Fibroblast of lung (primary cell): ENCODE measurements around the gene TAP2.
"Not testable (repeated sequence)": the region's sequence is repeated elsewhere in the genome, so short reads cannot be mapped to it uniquely, and the experiment has no call there.

Experiments used
- EZH2 ChIP-seq: IDR thresholded peaks from 2 replicates; pipeline ENCODE4 v1.5.1; 2012; ENCODE audit warnings: low read length, control low read depth, mild to moderate bottlenecking; ENCODE audit errors: missing control alignments
- TF ChIP-seq, protein P1 (sequence below), 2 donors: IDR thresholded peaks in 1 of 2; conservative IDR thresholded peaks in 1 of 2; 1 replicate in 1 of 2; 2 replicates in 1 of 2; pipeline ENCODE4 v1.5.1; 2011 to 2012; ENCODE audit warnings: low read length in 2 of 2, control low read depth in 1 of 2, inconsistent platforms in 1 of 2, low read depth in 1 of 2, mild to moderate bottlenecking in 1 of 2

DNA sequence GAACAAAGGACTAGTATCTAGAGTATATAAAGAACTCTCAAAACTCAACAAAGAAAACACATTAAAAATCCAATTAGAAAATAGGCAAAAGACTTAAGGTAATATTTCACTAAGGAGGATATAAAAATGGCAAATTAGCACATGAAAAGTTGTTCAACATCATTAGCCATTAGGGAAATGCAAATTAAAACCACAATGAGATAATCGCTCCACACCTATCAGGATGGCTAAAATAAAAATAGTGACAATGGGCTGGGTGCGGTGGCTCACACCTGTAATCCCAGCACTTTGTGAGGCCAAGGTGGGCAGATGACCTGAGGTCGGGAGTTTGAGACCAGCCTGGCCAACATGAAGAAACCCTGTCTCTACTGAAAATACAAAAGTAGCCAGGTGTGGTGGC is 42.4 kb upstream of the TAP2 start:
- TF ChIP-seq, protein P1, sequence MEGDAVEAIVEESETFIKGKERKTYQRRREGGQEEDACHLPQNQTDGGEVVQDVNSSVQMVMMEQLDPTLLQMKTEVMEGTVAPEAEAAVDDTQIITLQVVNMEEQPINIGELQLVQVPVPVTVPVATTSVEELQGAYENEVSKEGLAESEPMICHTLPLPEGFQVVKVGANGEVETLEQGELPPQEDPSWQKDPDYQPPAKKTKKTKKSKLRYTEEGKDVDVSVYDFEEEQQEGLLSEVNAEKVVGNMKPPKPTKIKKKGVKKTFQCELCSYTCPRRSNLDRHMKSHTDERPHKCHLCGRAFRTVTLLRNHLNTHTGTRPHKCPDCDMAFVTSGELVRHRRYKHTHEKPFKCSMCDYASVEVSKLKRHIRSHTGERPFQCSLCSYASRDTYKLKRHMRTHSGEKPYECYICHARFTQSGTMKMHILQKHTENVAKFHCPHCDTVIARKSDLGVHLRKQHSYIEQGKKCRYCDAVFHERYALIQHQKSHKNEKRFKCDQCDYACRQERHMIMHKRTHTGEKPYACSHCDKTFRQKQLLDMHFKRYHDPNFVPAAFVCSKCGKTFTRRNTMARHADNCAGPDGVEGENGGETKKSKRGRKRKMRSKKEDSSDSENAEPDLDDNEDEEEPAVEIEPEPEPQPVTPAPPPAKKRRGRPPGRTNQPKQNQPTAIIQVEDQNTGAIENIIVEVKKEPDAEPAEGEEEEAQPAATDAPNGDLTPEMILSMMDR (conservative IDR thresholded peaks at IDR 0.05 in 1 of 2, IDR thresholded peaks at IDR 0.05 in 1 of 2; ENCODE audit: low read depth in 1 of 2, low read length in 2 of 2) = not testable (repeated sequence)
- not testable (repeated sequence) for TF ChIP-seq EZH2
